ENCODE results near the gene AQP10. TPM values are rescaled to one million over a fixed set of nuclear protein-coding genes. Genes with fewer than 3 reads are reported as not detected.
"Not testable (repeated sequence)": the region's sequence is repeated elsewhere in the genome, so short reads cannot be mapped to it uniquely, and the experiment has no call there.

Gene AQP10
- total RNA-seq, 2 experiments from 2014 or later, result 0.14 TPM; not detected in 1

GRCh38 chr1:154361357-154361756, 40.5 kb downstream of the AQP10 start:
- Mint-ChIP-seq H3K27me3 (no peaks in the 10 kb centered on the region), H3K4me1 (ENCODE audit: low read depth) (peaks cover 5% of the 10 kb centered on the region), H3K4me3 (no peak overlapping the region), H3K27ac (no peak overlapping the region), H3K9me3 (peaks cover 5% of the 10 kb centered on the region), H3K36me3 (ENCODE audit: low read depth) (no peaks in the 10 kb centered on the region)
- POLR2A ChIA-PET, result interaction anchor here (1.4 kb wide), 1 partner anchor 14 kb away, joined by 3 read pairs; no protein-coding TSS in a partner anchor
- CTCF ChIA-PET, result interaction anchor here (1.0 to 1.7 kb wide), 7 partner anchors 16 to 185 kb away, joined by 3 to 8 read pairs (median 4); no protein-coding TSS in a partner anchor
- ATAC-seq, result no peak
- intact Hi-C loops (cut with micrococcal nuclease), result no loop called here
- TF ChIP-seq, protein P1, sequence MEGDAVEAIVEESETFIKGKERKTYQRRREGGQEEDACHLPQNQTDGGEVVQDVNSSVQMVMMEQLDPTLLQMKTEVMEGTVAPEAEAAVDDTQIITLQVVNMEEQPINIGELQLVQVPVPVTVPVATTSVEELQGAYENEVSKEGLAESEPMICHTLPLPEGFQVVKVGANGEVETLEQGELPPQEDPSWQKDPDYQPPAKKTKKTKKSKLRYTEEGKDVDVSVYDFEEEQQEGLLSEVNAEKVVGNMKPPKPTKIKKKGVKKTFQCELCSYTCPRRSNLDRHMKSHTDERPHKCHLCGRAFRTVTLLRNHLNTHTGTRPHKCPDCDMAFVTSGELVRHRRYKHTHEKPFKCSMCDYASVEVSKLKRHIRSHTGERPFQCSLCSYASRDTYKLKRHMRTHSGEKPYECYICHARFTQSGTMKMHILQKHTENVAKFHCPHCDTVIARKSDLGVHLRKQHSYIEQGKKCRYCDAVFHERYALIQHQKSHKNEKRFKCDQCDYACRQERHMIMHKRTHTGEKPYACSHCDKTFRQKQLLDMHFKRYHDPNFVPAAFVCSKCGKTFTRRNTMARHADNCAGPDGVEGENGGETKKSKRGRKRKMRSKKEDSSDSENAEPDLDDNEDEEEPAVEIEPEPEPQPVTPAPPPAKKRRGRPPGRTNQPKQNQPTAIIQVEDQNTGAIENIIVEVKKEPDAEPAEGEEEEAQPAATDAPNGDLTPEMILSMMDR (IDR thresholded peaks at IDR 0.05), result no peak
- DNase-seq, result no peak

- Mint-ChIP-seq H3K36me3 (ENCODE audit: low read depth) (no peaks in the 10 kb centered on the region), H3K9me3 (no peaks in the 10 kb centered on the region), H3K27ac (no peak overlapping the region), H3K27me3 (no peaks in the 10 kb centered on the region), H3K4me1 (ENCODE audit: low read depth) (peaks cover 8% of the 10 kb centered on the region), H3K4me3 (no peak overlapping the region)
- ChIA-PET POLR2A (no interaction called here), CTCF (no interaction called here)
- intact Hi-C loops (cut with micrococcal nuclease), result no loop called here
- ATAC-seq, result no peak
- no peak for DNase-seq
- TF ChIP-seq, protein P1 (IDR thresholded peaks at IDR 0.05), result no peak
Measured at GRCh38 chr1:154371436-154371835, 50.5 kb downstream of the AQP10 start.

GRCh38 chr1:154373777-154374357, 53.0 kb downstream of the AQP10 start:
- H3K27ac Mint-ChIP-seq; H3K4me1 Mint-ChIP-seq (ENCODE audit: low read depth); POLR2A ChIA-PET; H3K4me3 Mint-ChIP-seq; intact Hi-C loops (cut with micrococcal nuclease); H3K27me3 Mint-ChIP-seq; H3K9me3 Mint-ChIP-seq; H3K36me3 Mint-ChIP-seq (ENCODE audit: low read depth): not testable (repeated sequence)
- DNase-seq, result peak; percentile 50
- CTCF ChIA-PET, result interaction anchor here (1.1 kb wide), 1 partner anchor 39 kb away, joined by 3 read pairs; no protein-coding TSS in a partner anchor
- ATAC-seq, result peak; percentile 34

Other genes with a start within 250 kb of the AQP10 start
- under 1 TPM in 1 of 2 experiments, not detected in 1; 0.07 TPM for gene NUP210L, start 166.0 kb upstream of the AQP10 start, total RNA-seq
- 100 to 1,000 TPM; 591 to 597 TPM for gene TPM3, start 129.0 kb upstream of the AQP10 start, total RNA-seq
- not detected for gene CFAP141, start 114.8 kb upstream of the AQP10 start, total RNA-seq
- gene UBAP2L, start 100.1 kb upstream of the AQP10 start, total RNA-seq, result 100 to 1,000 TPM; 183 to 195 TPM
- 100 to 1,000 TPM; 163 to 170 TPM for gene HAX1, start 48.5 kb upstream of the AQP10 start, total RNA-seq
- gene ATP8B2, start 4.4 kb downstream of the AQP10 start, total RNA-seq, result 10 to 100 TPM; 52.2 to 54.7 TPM
- 1 to 10 TPM; 2.2 to 2.5 TPM for gene IL6R, start 84.2 kb downstream of the AQP10 start, total RNA-seq
- gene TDRD10, start 181.1 kb downstream of the AQP10 start, total RNA-seq, result not detected
- gene SHE, start 181.3 kb downstream of the AQP10 start, total RNA-seq, result not detected
- gene UBE2Q1, start 237.6 kb downstream of the AQP10 start, total RNA-seq, result 10 to 100 TPM; 71.2 to 74.6 TPM
- not detected for gene CHRNB2, start 246.7 kb downstream of the AQP10 start, total RNA-seq

Data from activated CD8-positive, alpha-beta T cell treated with anti-CD3 and anti-CD28 coated beads for 36 hours (primary cell).